ENCODE results near the gene DNAJA3.
"Not testable (repeated sequence)": the region's sequence is repeated elsewhere in the genome, so short reads cannot be mapped to it uniquely, and the experiment has no call there.

The DNAJA3 gene

DNA sequence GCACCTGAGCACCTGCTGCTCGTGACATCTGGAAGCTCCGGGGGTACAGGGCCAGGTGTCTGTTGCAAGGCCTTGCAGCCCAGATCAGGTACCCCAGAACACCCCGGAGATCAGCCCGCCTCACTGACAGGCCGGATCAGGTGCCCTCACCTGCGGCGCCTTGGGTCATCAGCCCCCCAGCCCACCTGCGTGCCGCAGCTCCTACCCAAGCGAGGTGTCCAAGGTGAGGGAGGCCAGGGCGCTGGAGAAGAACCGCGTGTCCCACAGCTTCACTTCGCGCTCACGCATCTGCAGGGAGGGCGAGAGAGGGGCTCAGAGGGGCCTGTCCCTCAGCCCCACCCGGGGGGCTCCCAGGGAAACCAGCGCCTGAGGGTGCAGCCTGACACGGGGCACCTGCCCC, 37.9 kb upstream of the DNAJA3 start:
- DNase-seq (ENCODE audit: low read depth in 2 of 2), result no peak

GRCh38 chr16:4388271-4389021, 37.2 kb upstream of the DNAJA3 start:
- no peak for DNase-seq (ENCODE audit: low read depth in 2 of 2)

- no peak for DNase-seq (ENCODE audit: low read depth in 2 of 2)
Measured at GRCh38 chr16:4389051-4389955, 36.4 kb upstream of the DNAJA3 start.

DNA sequence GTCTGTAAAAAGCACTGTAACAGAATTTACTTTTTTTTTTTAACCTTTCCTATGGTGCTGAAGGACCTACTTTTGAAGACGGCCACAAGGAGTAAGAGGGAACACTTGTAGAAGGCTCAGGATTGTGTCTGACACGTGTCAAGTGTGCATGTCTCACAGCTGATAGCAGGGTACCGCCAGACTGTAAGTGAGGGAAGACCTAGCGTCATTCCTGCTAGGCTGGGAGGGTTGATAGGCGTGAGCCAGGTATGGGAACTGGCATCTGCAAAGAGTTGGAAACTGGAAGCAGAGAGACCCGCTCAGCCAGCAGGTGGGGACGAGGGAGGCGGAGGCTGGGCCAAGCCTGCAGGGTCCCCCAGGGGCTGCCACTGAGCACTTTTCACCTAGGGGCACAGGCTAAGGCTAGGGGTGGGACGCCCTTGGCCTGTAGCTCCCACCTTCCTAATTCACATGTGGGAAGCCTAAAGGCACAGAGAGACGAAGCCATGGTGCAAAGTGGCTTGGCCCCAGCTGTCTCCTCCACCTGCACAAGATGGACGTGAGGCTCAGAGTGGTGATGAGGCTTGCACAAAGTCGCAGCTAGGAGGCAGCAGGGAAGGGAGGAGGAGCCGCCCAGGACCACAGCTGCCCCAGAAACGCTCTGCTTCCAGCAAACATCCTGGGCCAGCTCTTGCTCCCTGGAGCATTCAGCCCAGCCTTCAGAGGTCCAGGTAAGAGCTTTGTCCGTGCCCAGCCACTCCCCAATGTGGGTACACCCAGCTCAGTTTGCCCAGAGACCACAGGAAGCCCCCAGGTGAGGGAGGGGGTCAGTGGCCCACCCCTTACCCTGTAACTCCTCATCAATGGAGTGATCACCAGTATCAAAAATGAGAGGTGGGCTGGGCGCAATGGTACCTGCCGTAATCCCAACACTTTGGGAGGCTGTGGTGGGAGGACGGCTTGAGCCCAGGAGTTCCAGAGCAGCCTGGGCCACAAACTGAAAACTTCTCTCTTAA, 35.1 kb upstream of the DNAJA3 start:
- DNase-seq (ENCODE audit: low read depth in 2 of 2), result no peak

GRCh38 chr16:4391631-4392381, 33.9 kb upstream of the DNAJA3 start:
- no peak for DNase-seq (ENCODE audit: low read depth in 2 of 2)

GRCh38 chr16:4392382-4393239, 33.1 kb upstream of the DNAJA3 start:
- DNase-seq (ENCODE audit: low read depth in 2 of 2), result no peak

DNA sequence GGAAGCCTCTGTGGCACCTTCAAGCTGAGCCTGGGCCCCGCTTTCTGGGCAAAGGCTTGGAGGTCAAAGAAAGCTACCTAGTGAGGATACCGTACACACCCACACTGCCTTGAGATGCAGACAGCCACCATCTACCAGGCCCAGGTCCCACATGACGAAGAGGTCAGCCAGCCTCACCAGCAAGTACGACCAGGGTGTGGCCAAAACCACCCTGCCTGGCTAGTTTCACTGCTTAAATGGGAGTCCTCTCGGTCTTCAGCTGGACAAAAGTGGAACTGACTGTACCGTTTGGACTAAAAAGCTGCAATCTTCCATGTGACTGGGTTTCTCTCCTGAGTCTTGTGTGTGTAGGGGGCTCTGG, 32.4 kb upstream of the DNAJA3 start:
- no peak for DNase-seq (ENCODE audit: low read depth in 2 of 2)

GRCh38 chr16:4393850-4394249, 31.8 kb upstream of the DNAJA3 start:
- not testable (repeated sequence) for DNase-seq (ENCODE audit: low read depth in 2 of 2)

DNA sequence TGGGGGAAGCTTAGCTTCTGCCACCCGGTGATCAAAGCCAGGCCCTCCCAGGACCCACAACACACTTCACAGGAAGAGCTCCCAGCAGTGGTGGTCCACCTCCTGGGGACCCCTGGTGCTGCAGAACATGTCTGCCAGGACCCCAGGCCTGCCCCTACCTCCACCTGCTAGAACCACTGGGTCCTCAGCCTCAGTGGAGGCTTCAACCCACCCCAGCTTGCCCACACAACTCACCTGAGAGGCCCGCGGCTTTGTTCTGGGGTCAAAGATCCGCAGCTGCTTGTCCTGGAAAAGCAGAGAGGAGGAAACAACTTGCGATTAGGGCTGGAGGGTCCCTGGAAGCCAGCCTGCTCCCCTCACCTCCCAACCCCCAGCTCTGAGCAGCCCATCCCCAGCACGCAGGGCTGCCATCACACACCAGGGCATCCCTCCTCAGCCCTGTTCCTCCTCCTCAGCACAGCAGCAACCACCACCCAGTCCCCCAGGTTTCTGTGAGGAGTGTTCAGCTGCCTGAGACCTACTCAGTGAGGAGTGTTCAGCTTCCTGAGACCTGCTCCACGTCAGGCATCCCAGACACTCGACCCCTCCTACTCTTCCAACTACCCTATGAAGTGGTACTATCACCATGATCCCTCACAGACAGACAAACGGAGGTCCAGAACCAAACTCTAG, 30.5 kb upstream of the DNAJA3 start:
- DNase-seq (ENCODE audit: low read depth in 2 of 2), result no peak

DNA sequence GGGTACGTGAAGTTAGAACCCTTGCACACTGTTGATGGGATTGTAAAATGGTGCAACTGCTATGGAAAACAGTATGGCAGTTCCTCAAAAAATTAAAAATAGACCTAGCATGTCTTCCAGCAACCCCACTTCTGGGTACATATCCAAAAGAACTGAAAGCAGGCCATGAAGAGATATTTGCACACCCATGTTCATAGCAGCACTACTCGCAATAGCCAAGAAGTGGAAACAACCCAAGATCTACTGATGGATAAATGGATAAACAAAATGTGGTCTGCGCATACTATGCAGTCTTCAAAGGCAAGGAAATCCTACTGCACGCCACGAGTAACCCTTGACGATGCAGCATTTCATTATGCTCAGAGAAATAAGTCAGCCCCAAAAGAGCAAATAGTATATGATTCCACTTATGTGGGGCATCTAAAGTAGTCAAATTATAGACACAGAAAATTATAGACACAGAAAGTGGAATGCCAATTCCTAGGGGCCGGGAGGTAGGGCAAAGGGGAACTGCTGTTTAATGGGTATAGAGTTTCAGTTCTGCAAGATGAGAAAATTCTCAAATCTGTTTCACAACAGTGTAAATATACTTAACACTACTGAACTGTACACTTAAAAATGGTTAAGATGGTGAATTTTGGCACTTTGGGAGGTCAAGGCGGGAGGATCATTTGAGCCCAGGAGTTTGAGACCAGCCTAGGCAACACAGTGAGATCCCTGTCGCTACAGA, 26.5 kb upstream of the DNAJA3 start:
- DNase-seq (ENCODE audit: low read depth in 2 of 2), result no peak

- no peak for DNase-seq (ENCODE audit: low read depth in 2 of 2)
Measured at GRCh38 chr16:4401094-4401501, 24.6 kb upstream of the DNAJA3 start.

DNA sequence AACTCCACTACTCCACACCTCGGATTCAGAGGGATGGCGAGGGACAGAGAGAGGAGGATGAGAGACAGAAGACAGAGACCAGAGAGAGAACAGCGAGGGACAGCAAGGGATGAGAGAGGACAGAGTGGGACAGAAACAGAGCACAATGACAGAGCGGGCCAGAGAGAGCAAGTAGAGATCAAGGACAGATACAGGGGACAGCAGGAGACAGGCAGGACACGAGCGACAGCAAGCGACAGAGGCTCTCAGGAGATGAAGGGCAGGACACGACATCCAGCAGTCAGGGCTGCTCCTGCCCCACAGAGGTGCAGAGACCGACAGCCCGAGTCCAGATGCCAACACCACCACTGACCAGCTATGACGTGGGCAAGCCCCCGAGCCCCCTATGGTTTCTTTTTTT, 24.2 kb upstream of the DNAJA3 start:
- DNase-seq (ENCODE audit: low read depth in 2 of 2), result no peak

GRCh38 chr16:4402439-4403132, 23.1 kb upstream of the DNAJA3 start:
- DNase-seq (ENCODE audit: low read depth in 2 of 2), result peak; percentile 70 to 72

GRCh38 chr16:4403133-4403949, 22.3 kb upstream of the DNAJA3 start:
- no peak for DNase-seq (ENCODE audit: low read depth in 2 of 2)

GRCh38 chr16:4404247-4404966, 21.3 kb upstream of the DNAJA3 start:
- DNase-seq (ENCODE audit: low read depth in 2 of 2), result no peak

DNA sequence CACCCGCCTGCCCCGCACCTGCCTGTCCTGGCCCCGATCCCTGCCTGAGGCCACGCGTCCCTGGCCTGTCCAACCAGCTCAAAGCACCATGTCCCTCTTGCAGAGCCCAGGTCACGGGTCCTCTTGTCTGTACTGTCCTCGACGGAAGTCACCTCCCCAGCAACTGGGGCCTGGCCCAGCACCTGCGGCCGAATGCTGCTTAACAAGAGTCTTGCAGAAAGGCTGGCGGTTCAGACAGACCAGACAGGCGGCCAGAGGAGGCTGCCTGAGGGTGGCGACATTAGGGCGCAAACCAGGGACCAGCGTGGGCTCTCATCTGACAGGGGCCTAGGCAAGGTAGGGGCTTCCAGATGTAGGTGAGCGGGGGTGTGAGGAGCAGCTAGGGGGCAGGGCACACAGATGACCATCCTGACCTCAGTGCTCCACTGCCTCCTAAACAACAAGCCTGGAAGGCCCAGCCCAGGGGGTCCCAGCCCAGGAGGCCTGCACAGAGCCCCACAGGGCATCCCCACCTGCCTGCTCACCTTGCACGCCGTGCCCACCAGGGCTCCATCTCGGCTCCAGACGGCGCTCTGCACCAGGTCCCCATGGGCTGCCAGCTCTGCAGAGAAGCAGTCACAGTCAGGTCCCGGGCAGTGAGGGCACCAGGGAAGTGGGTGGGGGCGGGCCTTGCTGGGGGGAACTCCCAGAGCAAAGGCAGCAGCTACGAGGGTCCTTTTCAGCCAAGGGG, 20.5 kb upstream of the DNAJA3 start:
- no peak for DNase-seq (ENCODE audit: low read depth in 2 of 2)
